ENCODE results near the gene HAAO. TPM values are rescaled to one million over a fixed set of nuclear protein-coding genes. Genes with fewer than 3 reads are reported as not detected.

Gene HAAO
- total and polyA plus RNA-seq, 2 of the 8 experiments (the other 6 are each of a cell fraction or from before 2014, with no cell fraction given): 2.5 to 7.0 TPM

GRCh38 chr2:42783511-42783910 is 8.9 kb downstream of the HAAO start:
- ChIA-PET POLR2A (ENCODE audit: partially characterized antibody) (interaction anchor here (0.9 kb wide), 1 partner anchor 10 kb away, joined by 4 read pairs; no protein-coding TSS in a partner anchor), CTCF (ENCODE audit: partially characterized antibody) (interaction anchor here (0.6 to 2.2 kb wide), 7 partner anchors 9 to 544 kb away, joined by 3 to 9 read pairs (median 4); no protein-coding TSS in a partner anchor)
- Histone ChIP-seq H3K4ac (replicated peaks; ENCODE audit: insufficient read length, low read depth, low read length) (no peak overlapping the region), H3K79me2 (ENCODE audit: control insufficient read depth in 1 of 2, insufficient read depth in 2 of 2, low read length in 2 of 2) (no peaks in the 10 kb centered on the region), H3K56ac (replicated peaks; ENCODE audit: insufficient read length, low read depth, low read length) (no peak overlapping the region), H3K36me3 (ENCODE audit: control insufficient read depth in 2 of 4, insufficient read depth in 4 of 4, low read length in 3 of 4) (peaks cover 0 to 2% (median 0%) of the 10 kb centered on the region in 4 experiments; a peak in 2 of 8 replicates), H3K27me3 (replicated peaks in 1 of 4; ENCODE audit: control insufficient read depth in 3 of 4, extremely low read depth in 1 of 4, insufficient read depth in 3 of 4, low read length in 3 of 4) (no peaks in the 10 kb centered on the region), H3K4me3 (ENCODE audit: extremely low read depth in 1 of 4, insufficient read depth in 2 of 4, low read depth in 3 of 4, low read length in 4 of 4) (no peak overlapping the region), H3K79me1 (ENCODE audit: low read depth, low read length) (no peaks in the 10 kb centered on the region), H3K9ac (replicated peaks in 1 of 4; ENCODE audit: extremely low read depth in 1 of 4, low read depth in 3 of 4, low read length in 3 of 4) (no peak overlapping the region), H2BK12ac (ENCODE audit: low read depth, low read length) (no peak overlapping the region), H3K4me1 (replicated peaks in 1 of 4; ENCODE audit: control insufficient read depth in 3 of 4, insufficient read depth in 4 of 4, low read length in 3 of 4) (peaks cover 0 to 5% (median 0%) of the 10 kb centered on the region in 4 experiments; a peak in 3 of 7 replicates), H3K4me2 (ENCODE audit: insufficient read depth in 1 of 2, low read depth in 2 of 2, low read length in 2 of 2) (no peak overlapping the region), H4K8ac (ENCODE audit: extremely low read depth, insufficient read depth, low read length) (no peak overlapping the region), H2AK5ac (ENCODE audit: low read depth, low read length) (no peak overlapping the region), H2BK120ac (replicated peaks; ENCODE audit: low read depth, low read length) (no peak overlapping the region), H3K14ac (ENCODE audit: insufficient read length) (no peak overlapping the region), H2BK20ac (ENCODE audit: low read length) (no peak overlapping the region), H3K9me3 (ENCODE audit: insufficient read depth in 2 of 2, low read depth in 1 of 2, low read length in 1 of 2) (peaks cover 3 to 10% of the 10 kb centered on the region in 2 experiments), H3K23me2 (ENCODE audit: low read depth, low read length) (no peaks in the 10 kb centered on the region), H2BK5ac (ENCODE audit: low read depth, low read length) (no peak overlapping the region), H4K5ac (ENCODE audit: insufficient read length, low read depth, low read length) (no peak overlapping the region), H2AFZ (ENCODE audit: low read length) (no peak overlapping the region), H3K23ac (ENCODE audit: insufficient read length) (no peak overlapping the region), H2BK15ac (ENCODE audit: low read length) (no peak overlapping the region), H4K91ac (replicated peaks; ENCODE audit: insufficient read length, low read length) (no peak overlapping the region), H3K18ac (ENCODE audit: extremely low read depth, low read length) (no peak overlapping the region), H3K27ac (ENCODE audit: low read depth, low read length) (no peak overlapping the region), H4K20me1 (replicated peaks in 1 of 2; ENCODE audit: control insufficient read depth in 1 of 2, insufficient read depth in 2 of 2, low read length in 2 of 2) (no peaks in the 10 kb centered on the region)
- 87% methylated on average over 9 of the region's 9 CpGs; no CpG with 5 or more reads in 1 of the 2 experiments for WGBS, 2 experiments (ENCODE audit: extremely low coverage in 1 of 2, insufficient coverage in 1 of 2, insufficient read length in 1 of 2, insufficient replicate concordance in 2 of 2, low coverage in 1 of 2, low lambda C conversion rate in 2 of 2, missing lambda C conversion rate in 1 of 2)
- DNase-seq (ENCODE audit: low read depth in 1 of 2, low spot score in 2 of 2): no peak
- FAIRE-seq: no peak
- TF ChIP-seq YY1 (IDR thresholded peaks at IDR 0.05; ENCODE audit: low read depth, low read length) (no peak), MAFK (IDR thresholded peaks at IDR 0.05; ENCODE audit: low read depth, low read length) (no peak), HDAC6 (IDR thresholded peaks at IDR 0.05; ENCODE audit: low read depth, low read length) (no peak), EZH2 (IDR thresholded peaks at IDR 0.05; ENCODE audit: low read depth, low read length, severe bottlenecking) (no peak), RBBP5 (IDR thresholded peaks at IDR 0.05; ENCODE audit: borderline replicate concordance, low read depth, low read length) (no peak), EP300 (IDR thresholded peaks at IDR 0.05; ENCODE audit: borderline replicate concordance in 1 of 2, low read depth in 2 of 2, low read length in 2 of 2) (no peak), JUND (IDR thresholded peaks at IDR 0.05; ENCODE audit: low read length) (no peak), EGR1 (IDR thresholded peaks at IDR 0.05; ENCODE audit: borderline replicate concordance, low read depth, low read length) (no peak), SIX5 (IDR thresholded peaks at IDR 0.05; ENCODE audit: low read depth, low read length) (no peak), TAF7 (optimal IDR thresholded peaks at IDR 0.05; ENCODE audit: borderline replicate concordance, low read depth, low read length) (no peak), KDM1A (IDR thresholded peaks at IDR 0.05; ENCODE audit: borderline replicate concordance, low read length) (no peak)

All from H1 (cell line).